GM18502 (cell line): ENCODE results near the gene PYGL.
"Not testable (repeated sequence)": the region's sequence is repeated elsewhere in the genome, so short reads cannot be mapped to it uniquely, and the experiment has no call there.

Source experiments
- ATAC-seq: cut with Tn5 transposase; IDR thresholded peaks from one replicate; pipeline ENCODE4 v1.9.1; 2021; ENCODE audit warnings: mild to moderate bottlenecking; ENCODE audit not compliant: unreplicated experiment, poor library complexity

PYGL gene

GRCh38 chr14:50943943-50944646 is at the start of gene PYGL:
TSS of gene PYGL (minus strand) at chr14:50944483. CDS start at chr14:50944403, 80 bp downstream.
- ATAC-seq: peak; percentile 78

GRCh38 chr14:50985859-50986331 is 41.6 kb upstream of the PYGL start:
- ATAC-seq: no peak

- ATAC-seq: no peak
These were observed 41.0 kb upstream of the PYGL start for GRCh38 chr14:50985124-50985858.

- ATAC-seq: no peak
These were observed 39.9 kb upstream of the PYGL start for GRCh38 chr14:50984036-50984710.

- ATAC-seq: no peak
These were observed 35.9 kb upstream of the PYGL start for GRCh38 chr14:50979941-50980850.

DNA sequence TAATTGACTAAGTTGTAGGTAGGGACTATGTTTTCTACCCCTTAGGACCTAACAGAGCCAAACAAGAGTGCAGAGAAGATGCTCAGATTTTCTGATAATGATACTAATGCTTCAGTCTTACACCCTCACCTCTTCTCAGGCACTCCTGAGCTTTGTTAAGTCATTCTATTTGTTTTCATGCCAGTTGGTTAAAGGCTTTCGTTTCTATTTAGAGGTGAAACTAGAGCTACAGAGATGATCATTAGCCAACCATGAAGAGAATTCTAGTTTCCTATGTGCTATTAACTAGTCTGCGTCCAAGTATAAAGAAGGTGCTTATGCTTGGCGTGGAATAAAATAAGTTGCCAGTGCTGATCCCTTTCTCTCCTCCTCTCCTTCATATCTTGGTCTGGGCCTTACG is 34.6 kb upstream of the PYGL start:
- peak; percentile 89 for ATAC-seq

DNA sequence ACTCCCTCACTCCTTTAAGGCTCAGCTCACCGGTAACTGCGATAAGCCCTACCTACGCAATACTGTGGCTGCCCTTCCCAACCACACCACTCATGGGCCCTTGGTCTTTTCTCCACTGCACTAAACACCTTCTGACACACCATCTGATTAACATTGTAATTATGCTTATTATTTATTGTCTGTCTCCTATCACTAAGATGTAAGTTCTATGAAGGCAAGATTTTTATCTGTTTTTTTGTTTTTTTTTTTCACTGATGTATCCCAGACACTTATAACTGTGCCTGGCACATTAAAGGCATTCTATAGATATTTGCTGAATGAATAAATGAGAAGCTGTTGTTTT is 34.2 kb upstream of the PYGL start:
- no peak for ATAC-seq

DNA sequence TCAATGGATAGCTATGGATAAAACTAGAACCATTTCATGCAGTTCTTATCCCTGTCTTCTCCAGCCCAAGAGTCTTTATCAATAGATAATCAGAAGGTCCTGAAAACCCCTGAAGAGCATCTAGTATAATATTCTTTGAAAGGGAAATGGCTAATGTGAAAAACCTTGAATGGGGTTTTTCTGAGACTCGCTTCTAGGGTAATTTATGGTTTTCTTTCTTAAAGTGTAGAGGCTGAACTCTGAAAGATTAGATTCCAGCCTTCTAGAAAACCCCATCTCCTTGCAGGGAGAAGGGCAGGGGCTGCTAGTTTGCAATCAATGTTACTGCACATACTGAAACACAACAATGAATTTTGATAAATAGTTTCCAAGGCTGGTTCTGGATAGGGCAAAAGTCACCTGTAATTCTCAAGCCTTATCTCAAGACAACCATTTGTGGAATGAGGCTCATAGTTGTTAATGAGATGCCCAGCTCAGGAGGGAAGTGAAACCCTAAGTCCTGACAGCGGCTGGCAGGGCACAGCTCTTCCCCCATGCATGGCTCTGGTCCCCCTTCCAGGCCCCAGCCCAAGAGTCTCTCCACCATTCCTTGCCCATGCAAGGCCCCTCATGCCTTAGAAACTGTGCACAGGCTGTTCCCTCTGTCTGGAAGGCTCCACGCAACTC is 33.7 kb upstream of the PYGL start:
- peak; percentile 68 for ATAC-seq

- no peak for ATAC-seq
These were observed 29.8 kb upstream of the PYGL start for GRCh38 chr14:50974118-50974517.

- no peak for ATAC-seq
These were observed 28.5 kb upstream of the PYGL start for GRCh38 chr14:50972734-50973133.

GRCh38 chr14:50970886-50971781 is 26.9 kb upstream of the PYGL start:
- ATAC-seq: no peak

DNA sequence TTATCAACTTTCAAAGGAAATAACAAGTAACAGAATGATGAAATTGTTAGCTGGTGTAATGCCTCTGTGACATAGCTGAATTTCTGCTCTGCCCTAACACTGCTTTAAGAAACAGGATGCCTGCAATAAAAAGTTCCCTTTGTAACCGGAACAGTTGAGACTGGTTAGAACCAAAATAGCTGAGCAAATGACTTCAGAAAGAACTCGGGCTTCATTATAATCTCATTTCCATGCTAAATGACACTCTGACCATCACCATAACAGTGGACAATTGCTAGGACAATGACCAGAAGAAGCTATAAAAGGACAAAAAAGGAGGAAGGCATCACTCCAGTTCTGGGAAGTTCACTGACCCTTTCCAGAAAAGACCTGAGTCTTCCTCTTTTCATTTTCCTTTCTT is 23.5 kb upstream of the PYGL start:
- ATAC-seq: no peak

DNA sequence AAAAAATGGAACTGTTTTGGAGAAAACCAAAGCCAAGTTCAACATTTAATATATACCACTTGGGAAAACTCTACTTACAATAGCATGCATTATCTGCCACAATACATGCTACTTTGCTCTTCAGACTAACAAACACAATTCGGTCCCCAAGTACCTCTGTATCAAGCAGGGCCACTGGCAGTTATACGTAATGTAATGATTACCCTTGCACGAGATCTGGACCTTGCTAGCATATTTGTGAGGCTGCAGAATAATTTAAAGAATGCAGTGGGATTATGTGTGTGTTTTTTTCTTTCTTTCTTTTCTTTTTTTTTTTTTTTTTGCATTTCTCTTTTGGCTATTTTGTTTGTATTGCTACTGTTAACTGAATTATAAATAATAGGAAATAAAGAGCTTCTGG is 22.8 kb upstream of the PYGL start:
- no peak for ATAC-seq

GRCh38 chr14:50964683-50965390 is 20.6 kb upstream of the PYGL start:
- ATAC-seq: no peak

- ATAC-seq: no peak
These were observed 19.6 kb upstream of the PYGL start for GRCh38 chr14:50963919-50964318.

DNA sequence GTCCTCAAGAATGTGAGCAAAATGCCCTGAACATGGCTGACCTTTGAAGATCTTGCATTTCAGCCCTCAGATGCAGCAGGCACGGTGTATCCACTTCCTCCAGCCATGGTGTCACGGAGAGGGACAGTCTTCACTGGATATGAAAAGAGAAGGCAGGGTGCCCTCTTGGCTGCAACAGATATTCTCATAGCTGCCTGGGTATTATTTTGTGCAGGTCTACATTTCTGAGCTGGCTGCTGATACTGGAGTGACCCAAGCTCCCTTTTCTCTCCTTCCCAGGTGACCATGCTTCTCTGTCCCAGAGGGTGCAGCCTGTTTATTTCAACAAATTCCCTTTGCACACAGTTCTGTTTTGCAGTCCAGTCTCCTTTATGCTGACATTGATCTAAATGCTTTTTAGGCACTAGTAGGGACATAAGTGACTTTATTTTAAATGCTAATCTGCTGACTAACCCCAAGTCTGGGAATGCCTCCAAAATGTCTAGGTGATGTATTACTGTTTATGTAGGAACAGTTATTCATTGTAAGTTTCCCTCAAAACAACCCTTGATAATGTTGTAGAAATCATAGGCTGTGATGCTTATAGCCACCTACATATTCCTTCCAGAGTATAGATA is 17.4 kb upstream of the PYGL start:
- ATAC-seq: no peak

GRCh38 chr14:50957296-50957695 is 13.0 kb upstream of the PYGL start:
- ATAC-seq: no peak

- ATAC-seq: not testable (repeated sequence)
These were observed 12.1 kb upstream of the PYGL start for GRCh38 chr14:50956421-50956820.
